HepG2 (cell line): Measurements from ENCODE around the gene ETS1. TPM values are rescaled to one million over a fixed set of nuclear protein-coding genes. Genes with fewer than 3 reads are reported as not detected.

ENCODE experiments used
- ATAC-seq: fragments of 200-7000 bp; cut with Tn5 transposase; 3 replicates; pipeline ENCODE4 v1.9.1; 2020; ENCODE audit warnings: mild to moderate bottlenecking, moderate library complexity
- BruUV-seq: library from RNA; stranded (reverse); fragments of 400-500 nt; replicated peaks from 2 replicates; lab custom pipeline; 2021; lab: Mats Ljungman, UMichigan
- CTCF ChIA-PET: fragments of 300-600 bp; formaldehyde crosslinking; extraction: SDS; loops from one replicate; lab custom pipeline; 2021; ENCODE audit warnings: low total read pairs, inconsistent platforms, low intra/inter-chr PET ratio; lab: Yijun Ruan, JAX
- POLR2A ChIA-PET: fragments of 350-600 bp; sonication (Branson Sonifier 250); formaldehyde crosslinking; loops from one replicate; lab custom pipeline; 2020; ENCODE audit warnings: antibody characterized with exemption, inconsistent platforms; lab: Yijun Ruan, JAX
- DNase-seq: peaks from one replicate; pipeline ENCODE4 v3.0.0-alpha.2; 2015; ENCODE audit warnings: low spot score
- FAIRE-seq: peaks from 3 replicates; lab custom pipeline; 2011; peaks lifted over from hg19 to GRCh38; lab: Jason Lieb, UNC
- H2AFZ ChIP-seq: one replicate; pipeline ENCODE4 v1.6.1; 2011; ENCODE audit warnings: low read length, inconsistent platforms
- H3K27ac ChIP-seq: fragments of 300-600 bp; 3 replicates; pipeline ENCODE4 v1.8.0; 2011; ENCODE audit warnings: mixed run types, mild to moderate bottlenecking, mixed read lengths, low read length, inconsistent platforms; ENCODE audit not compliant: insufficient read depth; ENCODE audit errors: extremely low read length
- H3K27me3 ChIP-seq, 2 experiments: fragments of 200-600 bp in 1 of 2; 2 replicates in 1 of 2; 3 replicates in 1 of 2; pipeline versions ENCODE4 v1.6.0 to v1.8.0; 2011; ENCODE audit warnings: low read length in 2 of 2, mild to moderate bottlenecking in 2 of 2, moderate library complexity in 2 of 2, inconsistent platforms in 1 of 2; ENCODE audit not compliant: insufficient read depth in 2 of 2, control insufficient read depth in 1 of 2
- H3K36me3 ChIP-seq, 2 experiments: fragments of 200-600 bp in 1 of 2; replicated peaks in 1 of 2; 2 replicates in 1 of 2; 3 replicates in 1 of 2; pipeline versions ENCODE4 v1.5.1 to v1.8.0; 2011; ENCODE audit warnings: low read length in 2 of 2, inconsistent platforms in 1 of 2; ENCODE audit not compliant: insufficient read depth in 2 of 2, control insufficient read depth in 1 of 2
- H3K4me1 ChIP-seq: 2 replicates; pipeline ENCODE4 v1.5.1; 2012; ENCODE audit warnings: low read length, inconsistent platforms; ENCODE audit not compliant: insufficient read depth
- H3K4me2 ChIP-seq: 2 replicates; pipeline ENCODE4 v1.6.0; 2011; ENCODE audit warnings: low read depth, low read length, inconsistent platforms
- H3K4me3 ChIP-seq, 3 experiments: fragments of 200-600 bp in 1 of 3; sonication (generic), shearing (Covaris generic) in 1 of 3; replicated peaks in 1 of 3; 2 replicates each; pipeline ENCODE4 v1.5.1; 2011 to 2016; ENCODE audit warnings: low read length in 3 of 3, inconsistent platforms in 2 of 3, low read depth in 2 of 3, mild to moderate bottlenecking in 2 of 3, control low read depth in 1 of 3, mixed read lengths in 1 of 3; ENCODE audit not compliant: insufficient read depth in 1 of 3
- H3K79me2 ChIP-seq: one replicate; pipeline ENCODE4 v1.6.1; 2011; ENCODE audit warnings: low read length, inconsistent platforms; ENCODE audit not compliant: insufficient read depth
- H3K9ac ChIP-seq: 2 replicates; pipeline ENCODE4 v1.6.0; 2011; ENCODE audit warnings: mild to moderate bottlenecking, low read depth, low read length, inconsistent platforms; ENCODE audit not compliant: insufficient read depth
- H3K9me3 ChIP-seq: 2 replicates; pipeline ENCODE4 v1.5.1; 2012; ENCODE audit warnings: mild to moderate bottlenecking, low read length
- H4K20me1 ChIP-seq: 2 replicates; pipeline ENCODE4 v1.6.0; 2011; ENCODE audit warnings: inconsistent platforms, mild to moderate bottlenecking, low read length, moderate library complexity; ENCODE audit not compliant: insufficient read depth
- ARHGAP35 ChIP-seq: sonication (generic); formaldehyde crosslinking; IDR thresholded peaks from 2 replicates; pipeline ENCODE4 v1.9.0; 2022; ENCODE audit warnings: mild to moderate bottlenecking, inconsistent platforms, moderate library complexity, missing genetic modification reagents, borderline replicate concordance
- EP300 ChIP-seq, 3 experiments: sonication (generic) in 1 of 3; formaldehyde crosslinking in 1 of 3; IDR thresholded peaks; 2 replicates each; pipeline versions ENCODE4 v1.5.1 to v1.6.1; 2011 to 2020; ENCODE audit warnings: low read depth in 2 of 3, low read length in 2 of 3, borderline replicate concordance in 1 of 3, improper control_type of control experiment in 1 of 3, mild to moderate bottlenecking in 1 of 3, missing genetic modification reagents in 1 of 3, moderate library complexity in 1 of 3
- ISX ChIP-seq: sonication (generic); formaldehyde crosslinking; conservative IDR thresholded peaks from 2 replicates; pipeline ENCODE4 v1.5.0; 2020; ENCODE audit warnings: missing genetic modification reagents
- LCORL ChIP-seq, 2 experiments: fragments of 450-650 bp in 1 of 2; sonication (generic) in 1 of 2; formaldehyde crosslinking in 1 of 2; IDR thresholded peaks; 2 replicates each; pipeline versions ENCODE4 v1.5.0 to v1.6.1; 2017 to 2020; ENCODE audit warnings: antibody characterized with exemption in 1 of 2, missing genetic modification reagents in 1 of 2
- NFKBIZ ChIP-seq: IDR thresholded peaks from 2 replicates; pipeline ENCODE4 v1.6.1; 2018; ENCODE audit warnings: missing genetic modification reagents, missing compliant biosample characterization
- PRMT3 ChIP-seq: sonication (generic); formaldehyde crosslinking; IDR thresholded peaks from 2 replicates; pipeline ENCODE4 v1.8.1; 2022; ENCODE audit warnings: low read depth, mild to moderate bottlenecking, moderate library complexity, missing genetic modification reagents, borderline replicate concordance
- ZNF256 ChIP-seq: sonication (generic); formaldehyde crosslinking; conservative IDR thresholded peaks from 2 replicates; pipeline ENCODE4 v1.4.0; 2020; ENCODE audit warnings: missing genetic modification reagents
- WGBS: methylation state at CpG from one replicate; pipeline ENCODE4 v1.1.6; 2017; ENCODE audit warnings: low lambda C conversion rate; 5-methylcytosine and 5-hydroxymethylcytosine counted together
- in situ Hi-C: cut with HindIII; loops from 2 replicates; pipeline ENCODE4 v1.10.0; 2017; ENCODE audit warnings: low pct_unique_long_range_greater_than_20kb; ENCODE audit not compliant: extremely low pct_ligation_motif_present
- intact Hi-C: fragments of 100-400 bp; cut with micrococcal nuclease; formaldehyde crosslinking; loops from one replicate; pipeline ENCODE4 v1.10.0; 2022; ENCODE audit not compliant: unreplicated experiment
- polyA plus RNA-seq, 8 experiments: library from polyadenylated mRNA; depleted of rRNA in 3 of 8; stranded (reverse) in 7 of 8; unstranded in 1 of 8; fragments of >200 nt; fragmentation: Illumina TruSeq in 4 of 8; extraction: Trizol in 4 of 8; gene quantifications; 2 replicates each; pipeline versions ENCODE4 v1.2.1 to v1.2.3, GENCODE V29; 2011 to 2016; ENCODE audit warnings: low read depth in 4 of 8, missing spikeins in 1 of 8, mixed read lengths in 1 of 8; ENCODE audit not compliant: insufficient read depth in 1 of 8
- total RNA-seq, 5 experiments: library from RNA; depleted of rRNA; stranded (reverse); fragments of >200 nt; fragmentation: Illumina TruSeq; extraction: Trizol; gene quantifications; 2 replicates each; pipeline ENCODE4 v1.2.3, GENCODE V29; 2016; ENCODE audit warnings: low read depth in 1 of 5
- TF ChIP-seq, protein P1 (sequence below), 2 experiments: IDR thresholded peaks; 2 replicates each; pipeline ENCODE4 v1.6.1; 2011 to 2012; ENCODE audit warnings: low read length in 2 of 2, borderline replicate concordance in 1 of 2, low read depth in 1 of 2, mild to moderate bottlenecking in 1 of 2, moderate library complexity in 1 of 2
- TF ChIP-seq, protein P2 (sequence below): sonication (generic); formaldehyde crosslinking; IDR thresholded peaks from 2 replicates; pipeline ENCODE4 v1.4.0; 2020; ENCODE audit warnings: missing genetic modification reagents
- TF ChIP-seq, protein P3 (sequence below): sonication (generic); formaldehyde crosslinking; IDR thresholded peaks from 2 replicates; pipeline ENCODE4 v1.5.1; 2020; ENCODE audit warnings: mild to moderate bottlenecking, missing genetic modification reagents, moderate library complexity
- TF ChIP-seq, protein P4 (sequence below): sonication (generic); formaldehyde crosslinking; IDR thresholded peaks from 2 replicates; pipeline ENCODE4 v1.5.0; 2020; ENCODE audit warnings: missing genetic modification reagents, mild to moderate bottlenecking, borderline replicate concordance
- TF ChIP-seq, protein P5 (sequence below): sonication (generic); formaldehyde crosslinking; IDR thresholded peaks from 2 replicates; pipeline ENCODE4 v1.8.1; 2022; ENCODE audit warnings: low read depth, mild to moderate bottlenecking, missing genetic modification reagents

The ETS1 gene
- total and polyA plus RNA-seq, 2 of the 13 experiments (the other 11 are each of a cell fraction or from before 2014, with no cell fraction given) = 0.18 to 0.34 TPM

DNA sequence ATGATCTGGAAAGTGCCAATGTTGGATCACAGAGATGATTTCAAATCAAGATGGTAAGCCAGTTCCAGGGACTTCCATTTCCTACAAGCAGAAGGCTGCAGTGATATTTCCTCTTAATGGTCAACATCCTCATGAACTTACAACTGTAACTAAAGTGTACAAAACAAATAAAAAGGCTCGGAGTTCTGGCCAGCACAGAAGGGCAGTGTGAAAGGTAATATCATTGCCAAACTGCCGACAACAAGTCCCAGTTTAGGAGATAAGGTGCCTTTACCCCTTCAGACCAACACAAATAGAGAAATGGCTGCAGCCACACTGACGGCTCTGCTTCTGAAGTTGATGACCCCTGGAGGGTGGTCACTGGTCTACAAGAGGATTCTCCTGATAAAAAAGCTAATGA is 91.1 kb downstream of the ETS1 start:
- intact Hi-C loops = no loop called here
- DNase-seq (no peak), ATAC-seq (no peak), FAIRE-seq (no peak)
- Histone ChIP-seq H3K9ac (no peak overlapping the region), H3K79me2 (no peaks in the 10 kb centered on the region), H4K20me1 (no peaks in the 10 kb centered on the region), H3K9me3 (no peaks in the 10 kb centered on the region), H3K36me3 (no peaks in the 10 kb centered on the region), H3K4me3 (no peak overlapping the region), H3K4me2 (no peak overlapping the region), H2AFZ (no peak overlapping the region), H3K27ac (no peak overlapping the region), H3K27me3 (peaks cover 2 to 3% of the 10 kb centered on the region in 2 experiments; a peak in 1 of 5 replicates), H3K4me1 (no peaks in the 10 kb centered on the region)
- ChIA-PET CTCF (no interaction called here), POLR2A (no interaction called here)
- in situ Hi-C loops = no loop called here
- BruUV-seq = no TSS peak
- WGBS = 0% methylated on average over 3 of the region's 3 CpGs
- TF ChIP-seq, protein P1, sequence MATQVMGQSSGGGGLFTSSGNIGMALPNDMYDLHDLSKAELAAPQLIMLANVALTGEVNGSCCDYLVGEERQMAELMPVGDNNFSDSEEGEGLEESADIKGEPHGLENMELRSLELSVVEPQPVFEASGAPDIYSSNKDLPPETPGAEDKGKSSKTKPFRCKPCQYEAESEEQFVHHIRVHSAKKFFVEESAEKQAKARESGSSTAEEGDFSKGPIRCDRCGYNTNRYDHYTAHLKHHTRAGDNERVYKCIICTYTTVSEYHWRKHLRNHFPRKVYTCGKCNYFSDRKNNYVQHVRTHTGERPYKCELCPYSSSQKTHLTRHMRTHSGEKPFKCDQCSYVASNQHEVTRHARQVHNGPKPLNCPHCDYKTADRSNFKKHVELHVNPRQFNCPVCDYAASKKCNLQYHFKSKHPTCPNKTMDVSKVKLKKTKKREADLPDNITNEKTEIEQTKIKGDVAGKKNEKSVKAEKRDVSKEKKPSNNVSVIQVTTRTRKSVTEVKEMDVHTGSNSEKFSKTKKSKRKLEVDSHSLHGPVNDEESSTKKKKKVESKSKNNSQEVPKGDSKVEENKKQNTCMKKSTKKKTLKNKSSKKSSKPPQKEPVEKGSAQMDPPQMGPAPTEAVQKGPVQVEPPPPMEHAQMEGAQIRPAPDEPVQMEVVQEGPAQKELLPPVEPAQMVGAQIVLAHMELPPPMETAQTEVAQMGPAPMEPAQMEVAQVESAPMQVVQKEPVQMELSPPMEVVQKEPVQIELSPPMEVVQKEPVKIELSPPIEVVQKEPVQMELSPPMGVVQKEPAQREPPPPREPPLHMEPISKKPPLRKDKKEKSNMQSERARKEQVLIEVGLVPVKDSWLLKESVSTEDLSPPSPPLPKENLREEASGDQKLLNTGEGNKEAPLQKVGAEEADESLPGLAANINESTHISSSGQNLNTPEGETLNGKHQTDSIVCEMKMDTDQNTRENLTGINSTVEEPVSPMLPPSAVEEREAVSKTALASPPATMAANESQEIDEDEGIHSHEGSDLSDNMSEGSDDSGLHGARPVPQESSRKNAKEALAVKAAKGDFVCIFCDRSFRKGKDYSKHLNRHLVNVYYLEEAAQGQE (IDR thresholded peaks at IDR 0.05; ENCODE audit: borderline replicate concordance in 1 of 2, low read depth in 1 of 2, low read length in 2 of 2) = no peak
- no peak for TF ChIP-seq ISX (CRISPR knock-in tag)
- TF ChIP-seq NFKBIZ = no peak
- TF ChIP-seq, protein P2, sequence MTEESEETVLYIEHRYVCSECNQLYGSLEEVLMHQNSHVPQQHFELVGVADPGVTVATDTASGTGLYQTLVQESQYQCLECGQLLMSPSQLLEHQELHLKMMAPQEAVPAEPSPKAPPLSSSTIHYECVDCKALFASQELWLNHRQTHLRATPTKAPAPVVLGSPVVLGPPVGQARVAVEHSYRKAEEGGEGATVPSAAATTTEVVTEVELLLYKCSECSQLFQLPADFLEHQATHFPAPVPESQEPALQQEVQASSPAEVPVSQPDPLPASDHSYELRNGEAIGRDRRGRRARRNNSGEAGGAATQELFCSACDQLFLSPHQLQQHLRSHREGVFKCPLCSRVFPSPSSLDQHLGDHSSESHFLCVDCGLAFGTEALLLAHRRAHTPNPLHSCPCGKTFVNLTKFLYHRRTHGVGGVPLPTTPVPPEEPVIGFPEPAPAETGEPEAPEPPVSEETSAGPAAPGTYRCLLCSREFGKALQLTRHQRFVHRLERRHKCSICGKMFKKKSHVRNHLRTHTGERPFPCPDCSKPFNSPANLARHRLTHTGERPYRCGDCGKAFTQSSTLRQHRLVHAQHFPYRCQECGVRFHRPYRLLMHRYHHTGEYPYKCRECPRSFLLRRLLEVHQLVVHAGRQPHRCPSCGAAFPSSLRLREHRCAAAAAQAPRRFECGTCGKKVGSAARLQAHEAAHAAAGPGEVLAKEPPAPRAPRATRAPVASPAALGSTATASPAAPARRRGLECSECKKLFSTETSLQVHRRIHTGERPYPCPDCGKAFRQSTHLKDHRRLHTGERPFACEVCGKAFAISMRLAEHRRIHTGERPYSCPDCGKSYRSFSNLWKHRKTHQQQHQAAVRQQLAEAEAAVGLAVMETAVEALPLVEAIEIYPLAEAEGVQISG (CRISPR knock-in tag) = no peak
- TF ChIP-seq LCORL (IDR thresholded peaks at IDR 0.05) = no peak
- TF ChIP-seq LCORL (CRISPR knock-in tag; IDR thresholded peaks at IDR 0.05) = no peak
- no peak for TF ChIP-seq PRMT3
- no peak for TF ChIP-seq ARHGAP35 (CRISPR knock-in tag)
- TF ChIP-seq, protein P3, sequence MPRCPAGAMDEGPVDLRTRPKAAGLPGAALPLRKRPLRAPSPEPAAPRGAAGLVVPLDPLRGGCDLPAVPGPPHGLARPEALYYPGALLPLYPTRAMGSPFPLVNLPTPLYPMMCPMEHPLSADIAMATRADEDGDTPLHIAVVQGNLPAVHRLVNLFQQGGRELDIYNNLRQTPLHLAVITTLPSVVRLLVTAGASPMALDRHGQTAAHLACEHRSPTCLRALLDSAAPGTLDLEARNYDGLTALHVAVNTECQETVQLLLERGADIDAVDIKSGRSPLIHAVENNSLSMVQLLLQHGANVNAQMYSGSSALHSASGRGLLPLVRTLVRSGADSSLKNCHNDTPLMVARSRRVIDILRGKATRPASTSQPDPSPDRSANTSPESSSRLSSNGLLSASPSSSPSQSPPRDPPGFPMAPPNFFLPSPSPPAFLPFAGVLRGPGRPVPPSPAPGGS (CRISPR knock-in tag) = no peak
- no peak for TF ChIP-seq EP300 (IDR thresholded peaks at IDR 0.05; ENCODE audit: low read depth in 2 of 2, low read length in 2 of 2)
- TF ChIP-seq EP300 (CRISPR knock-in tag; IDR thresholded peaks at IDR 0.05; ENCODE audit: borderline replicate concordance) = no peak
- TF ChIP-seq, protein P4, sequence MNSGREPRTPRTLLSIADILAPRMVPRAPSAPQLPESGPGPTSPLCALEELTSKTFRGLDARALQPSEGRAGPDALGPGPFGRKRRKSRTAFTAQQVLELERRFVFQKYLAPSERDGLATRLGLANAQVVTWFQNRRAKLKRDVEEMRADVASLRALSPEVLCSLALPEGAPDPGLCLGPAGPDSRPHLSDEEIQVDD (CRISPR knock-in tag) = no peak
- TF ChIP-seq ZNF256 (CRISPR knock-in tag) = no peak
- TF ChIP-seq, protein P5, sequence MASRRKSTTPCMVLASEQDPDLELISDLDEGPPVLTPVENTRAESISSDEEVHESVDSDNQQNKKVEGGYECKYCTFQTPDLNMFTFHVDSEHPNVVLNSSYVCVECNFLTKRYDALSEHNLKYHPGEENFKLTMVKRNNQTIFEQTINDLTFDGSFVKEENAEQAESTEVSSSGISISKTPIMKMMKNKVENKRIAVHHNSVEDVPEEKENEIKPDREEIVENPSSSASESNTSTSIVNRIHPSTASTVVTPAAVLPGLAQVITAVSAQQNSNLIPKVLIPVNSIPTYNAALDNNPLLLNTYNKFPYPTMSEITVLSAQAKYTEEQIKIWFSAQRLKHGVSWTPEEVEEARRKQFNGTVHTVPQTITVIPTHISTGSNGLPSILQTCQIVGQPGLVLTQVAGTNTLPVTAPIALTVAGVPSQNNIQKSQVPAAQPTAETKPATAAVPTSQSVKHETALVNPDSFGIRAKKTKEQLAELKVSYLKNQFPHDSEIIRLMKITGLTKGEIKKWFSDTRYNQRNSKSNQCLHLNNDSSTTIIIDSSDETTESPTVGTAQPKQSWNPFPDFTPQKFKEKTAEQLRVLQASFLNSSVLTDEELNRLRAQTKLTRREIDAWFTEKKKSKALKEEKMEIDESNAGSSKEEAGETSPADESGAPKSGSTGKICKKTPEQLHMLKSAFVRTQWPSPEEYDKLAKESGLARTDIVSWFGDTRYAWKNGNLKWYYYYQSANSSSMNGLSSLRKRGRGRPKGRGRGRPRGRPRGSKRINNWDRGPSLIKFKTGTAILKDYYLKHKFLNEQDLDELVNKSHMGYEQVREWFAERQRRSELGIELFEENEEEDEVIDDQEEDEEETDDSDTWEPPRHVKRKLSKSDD = no peak
